Measurements from ENCODE around the gene HPD.

Gene HPD

GRCh38 chr12:121810234-121810817, 48.3 kb downstream of the HPD start:
- DNase-seq, result no peak

GRCh38 chr12:121809712-121810116, 48.9 kb downstream of the HPD start:
- DNase-seq, result no peak

GRCh38 chr12:121808623-121809022, 50.0 kb downstream of the HPD start:
- DNase-seq, result no peak

- no peak for DNase-seq
Measured at GRCh38 chr12:121807642-121808347, 50.9 kb downstream of the HPD start.

- DNase-seq, result no peak
Measured at GRCh38 chr12:121806546-121807423, 51.9 kb downstream of the HPD start.

GRCh38 chr12:121806009-121806545, 52.6 kb downstream of the HPD start:
- DNase-seq, result no peak

- no peak for DNase-seq
Measured at GRCh38 chr12:121805171-121806008, 53.3 kb downstream of the HPD start.

- DNase-seq, result no peak
Measured at GRCh38 chr12:121804417-121805111, 54.1 kb downstream of the HPD start.

- DNase-seq, result peak; percentile 27
Measured at GRCh38 chr12:121803861-121804416, 54.7 kb downstream of the HPD start, which contains the start of gene SETD1B. TSS of gene SETD1B (plus strand) at chr12:121804009. CDS start at chr12:121804738, 729 bp downstream.

- DNase-seq, result peak; percentile 95
Measured at GRCh38 chr12:121802843-121803698, 55.6 kb downstream of the HPD start.

GRCh38 chr12:121802485-121802842, 56.2 kb downstream of the HPD start:
- no peak for DNase-seq

- peak; percentile 39 for DNase-seq
Measured at GRCh38 chr12:121801595-121802484, 56.8 kb downstream of the HPD start.

- DNase-seq, result no peak
Measured at GRCh38 chr12:121800694-121801594, 57.7 kb downstream of the HPD start.

GRCh38 chr12:121799842-121800693, 58.6 kb downstream of the HPD start:
- DNase-seq, result peak; percentile 56

- DNase-seq, result peak; percentile 82
Measured at GRCh38 chr12:121799156-121799841, 59.4 kb downstream of the HPD start.

GRCh38 chr12:121798787-121799155, 59.9 kb downstream of the HPD start:
- DNase-seq, result no peak
